ENCODE results near the gene TECTB. TPM values are rescaled to one million over a fixed set of nuclear protein-coding genes. Genes with fewer than 3 reads are reported as not detected.

TECTB gene
- total and polyA plus RNA-seq, 4 donors: not detected

DNA sequence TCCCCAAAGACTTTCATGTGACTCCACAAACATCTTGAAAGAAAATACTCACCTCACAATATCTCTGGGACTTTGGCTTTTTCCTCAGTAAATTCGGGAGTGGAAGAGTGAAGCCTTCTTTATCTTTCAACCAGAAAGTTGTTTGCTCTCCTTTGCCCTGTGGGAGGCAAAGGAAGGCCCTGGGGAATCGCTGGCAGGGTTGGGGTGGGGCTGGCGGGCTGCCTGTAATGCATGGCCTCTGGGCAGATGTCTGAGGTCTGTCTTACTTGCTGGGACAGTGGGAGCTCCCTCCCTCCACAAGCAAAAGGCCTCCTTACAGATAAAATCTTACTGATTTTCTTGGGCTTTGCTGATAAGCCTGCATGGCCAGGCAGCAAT lies 24.9 kb downstream of the TECTB start:
- H3K27me3 ChIP-seq (ENCODE audit: control insufficient read depth in 1 of 2, insufficient read depth in 2 of 2, low read length in 1 of 2): no peaks in the 10 kb centered on the region
- ATAC-seq (ENCODE audit: low FRiP score) (no peak), DNase-seq (no peak)
- WGBS, 2 donors: 34 to 42% methylated on average over 3 of the region's 3 CpGs
- no peaks in the 10 kb centered on the region for H3K36me3 ChIP-seq (ENCODE audit: control insufficient read depth in 1 of 2, insufficient read depth in 2 of 2, low read length in 1 of 2)
- H3K4me3 ChIP-seq (ENCODE audit: low read length in 2 of 2): no peak overlapping the region
- H3K9me3 ChIP-seq (ENCODE audit: control insufficient read depth, low read length): no peaks in the 10 kb centered on the region
- intact Hi-C loops (cut with DNase I): loop anchor here (5.0 kb wide), 1 partner anchor 126 kb away; the partner anchor contains the start of gene GPAM (in 2 of the 2)
- H3K27ac ChIP-seq (ENCODE audit: low read depth in 1 of 2, low read length in 2 of 2): no peak overlapping the region
- no peaks in the 10 kb centered on the region for H3K4me1 ChIP-seq (ENCODE audit: control insufficient read depth in 1 of 2, insufficient read depth in 2 of 2, low read length in 2 of 2)

DNA sequence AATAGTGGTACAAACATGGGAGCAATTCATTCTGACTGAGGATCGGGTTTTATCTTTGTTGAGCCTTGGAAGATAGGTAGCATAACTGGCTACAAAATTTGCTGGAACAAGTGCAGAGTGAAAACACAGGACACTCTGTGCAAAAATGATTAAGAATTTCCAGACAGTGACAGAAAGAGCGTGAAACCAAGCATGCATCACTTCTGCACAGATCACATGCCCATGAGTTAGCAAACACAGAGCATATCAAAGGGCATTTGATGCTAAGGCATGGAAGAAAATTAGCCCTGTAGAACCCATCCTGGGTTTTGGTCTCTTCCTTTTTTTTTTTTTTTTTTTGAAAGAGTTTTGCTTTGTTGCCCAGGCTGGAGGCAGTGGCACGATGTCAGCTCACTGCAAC lies 28.3 kb downstream of the TECTB start:
- Histone ChIP-seq H3K36me3 (ENCODE audit: control insufficient read depth in 1 of 2, insufficient read depth in 2 of 2, low read length in 1 of 2) (no peaks in the 10 kb centered on the region), H3K27me3 (ENCODE audit: control insufficient read depth in 1 of 2, insufficient read depth in 2 of 2, low read length in 1 of 2) (no peaks in the 10 kb centered on the region), H3K9me3 (ENCODE audit: control insufficient read depth, low read length) (no peaks in the 10 kb centered on the region), H3K4me3 (ENCODE audit: low read length in 2 of 2) (no peak overlapping the region), H3K4me1 (ENCODE audit: control insufficient read depth in 1 of 2, insufficient read depth in 2 of 2, low read length in 2 of 2) (no peaks in the 10 kb centered on the region), H3K27ac (ENCODE audit: low read depth in 1 of 2, low read length in 2 of 2) (no peak overlapping the region)
- intact Hi-C loops (cut with DNase I): loop anchor here (5.0 to 10.0 kb wide), 4 partner anchors 123 to 557 kb away; no protein-coding TSS in a partner anchor
- ATAC-seq (ENCODE audit: low FRiP score) (no peak), DNase-seq (no peak)
- WGBS, 2 donors: 85 to 89% methylated on average over 3 of the region's 3 CpGs

DNA sequence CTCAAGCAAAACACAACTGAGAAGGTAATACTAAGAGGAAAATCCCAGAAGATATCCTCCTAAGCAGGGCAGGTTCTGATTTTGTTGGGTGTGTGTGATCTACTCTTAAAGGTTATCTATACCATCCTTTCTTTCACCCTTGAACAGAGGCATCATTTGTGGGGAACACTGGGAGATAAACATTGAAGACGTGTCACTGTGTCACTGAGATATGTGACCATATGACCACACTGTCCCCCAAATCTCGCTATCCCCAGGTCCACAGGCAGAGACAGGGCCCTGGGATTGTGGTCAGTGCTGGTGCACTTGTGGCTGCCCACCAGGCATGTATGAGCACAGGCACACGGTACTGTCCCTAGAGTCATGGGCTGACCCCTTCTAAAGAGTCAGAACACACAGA lies 30.0 kb downstream of the TECTB start:
- ATAC-seq (ENCODE audit: low FRiP score) (no peak), DNase-seq (no peak)
- no peak overlapping the region for H3K27ac ChIP-seq (ENCODE audit: low read depth in 1 of 2, low read length in 2 of 2)
- no peaks in the 10 kb centered on the region for H3K4me1 ChIP-seq (ENCODE audit: control insufficient read depth in 1 of 2, insufficient read depth in 2 of 2, low read length in 2 of 2)
- no peaks in the 10 kb centered on the region for H3K36me3 ChIP-seq (ENCODE audit: control insufficient read depth in 1 of 2, insufficient read depth in 2 of 2, low read length in 1 of 2)
- no peaks in the 10 kb centered on the region for H3K27me3 ChIP-seq (ENCODE audit: control insufficient read depth in 1 of 2, insufficient read depth in 2 of 2, low read length in 1 of 2)
- intact Hi-C loops (cut with DNase I): loop anchor here (5.0 to 10.0 kb wide), 4 partner anchors 122 to 558 kb away; no protein-coding TSS in a partner anchor
- no peak overlapping the region for H3K4me3 ChIP-seq (ENCODE audit: low read length in 2 of 2)
- H3K9me3 ChIP-seq (ENCODE audit: control insufficient read depth, low read length): no peaks in the 10 kb centered on the region
- WGBS, 2 donors: 63 to 70% methylated on average over 3 of the region's 3 CpGs

DNA sequence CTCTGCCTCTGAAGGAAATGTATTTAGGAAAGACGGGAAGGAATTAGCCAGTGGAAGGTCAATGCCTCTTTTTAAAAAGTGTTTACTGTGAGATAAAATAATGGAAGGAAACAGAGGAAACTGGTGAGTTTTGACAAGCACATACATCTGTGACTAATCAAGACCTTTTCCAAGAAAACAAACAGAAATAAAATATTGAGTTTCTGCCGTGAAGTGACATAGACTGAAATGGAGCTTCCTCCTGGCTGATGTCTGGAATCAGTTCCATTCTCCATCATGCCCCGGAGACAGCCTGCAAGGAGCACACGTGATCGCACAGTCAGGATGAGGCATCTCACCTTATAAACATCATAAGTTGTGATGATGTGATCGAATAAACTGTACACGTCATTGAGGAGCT lies 30.7 kb downstream of the TECTB start:
- intact Hi-C loops (cut with DNase I): loop anchor here (5.0 to 10.0 kb wide), 4 partner anchors 121 to 559 kb away; no protein-coding TSS in a partner anchor
- no peak for ATAC-seq (ENCODE audit: low FRiP score)

DNA sequence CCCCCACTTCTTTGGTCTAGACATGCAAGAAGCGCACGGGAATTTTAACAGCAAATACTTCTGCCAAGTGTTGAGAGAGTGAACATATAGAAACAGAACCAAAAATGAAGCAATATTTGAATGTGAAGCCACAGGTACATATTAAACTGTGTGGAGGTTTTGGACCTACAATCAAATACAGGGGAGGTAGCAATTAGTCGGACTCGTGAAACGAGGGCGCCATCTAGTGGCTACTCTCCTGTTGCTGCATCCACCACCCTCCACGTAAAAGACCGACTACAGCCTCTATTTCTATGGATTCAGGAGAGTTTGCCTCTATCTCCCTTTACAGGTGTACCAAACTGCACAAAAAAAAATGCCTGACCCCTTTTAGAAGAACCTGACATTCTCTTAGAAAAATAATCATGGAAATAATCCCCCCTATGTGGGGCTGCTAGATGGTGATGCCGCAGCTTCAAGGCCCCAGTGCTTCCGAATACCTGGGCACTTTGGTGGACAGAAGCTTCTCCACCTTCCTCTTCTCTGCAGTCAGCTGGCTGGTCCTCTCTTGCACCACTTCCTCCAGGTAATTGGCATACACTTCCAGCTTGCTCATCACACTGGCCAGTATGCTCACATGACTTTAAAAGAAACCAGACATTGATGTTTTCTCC lies 31.7 kb downstream of the TECTB start:
- intact Hi-C loops (cut with DNase I): loop anchor here (5.0 to 10.0 kb wide), 4 partner anchors 120 to 560 kb away; no protein-coding TSS in a partner anchor
- Histone ChIP-seq H3K4me1 (ENCODE audit: control insufficient read depth in 1 of 2, insufficient read depth in 2 of 2, low read length in 2 of 2) (no peaks in the 10 kb centered on the region), H3K9me3 (ENCODE audit: control insufficient read depth, low read length) (no peaks in the 10 kb centered on the region), H3K4me3 (ENCODE audit: low read length in 2 of 2) (no peak overlapping the region), H3K36me3 (ENCODE audit: control insufficient read depth in 1 of 2, insufficient read depth in 2 of 2, low read length in 1 of 2) (no peaks in the 10 kb centered on the region), H3K27ac (ENCODE audit: low read depth in 1 of 2, low read length in 2 of 2) (no peak overlapping the region), H3K27me3 (ENCODE audit: control insufficient read depth in 1 of 2, insufficient read depth in 2 of 2, low read length in 1 of 2) (no peaks in the 10 kb centered on the region)
- ATAC-seq (ENCODE audit: low FRiP score) (peak; percentile 87), DNase-seq (peak; percentile 83 to 93)
- 25 to 27% methylated on average over 10 of the region's 10 CpGs for WGBS, 2 donors

More for the DNA sequence above, 30.7 kb downstream of the TECTB start:
- Histone ChIP-seq H3K4me3 (ENCODE audit: low read length in 2 of 2) (no peak overlapping the region), H3K9me3 (ENCODE audit: control insufficient read depth, low read length) (no peaks in the 10 kb centered on the region), H3K27ac (ENCODE audit: low read depth in 1 of 2, low read length in 2 of 2) (no peak overlapping the region), H3K4me1 (ENCODE audit: control insufficient read depth in 1 of 2, insufficient read depth in 2 of 2, low read length in 2 of 2) (no peaks in the 10 kb centered on the region), H3K27me3 (ENCODE audit: control insufficient read depth in 1 of 2, insufficient read depth in 2 of 2, low read length in 1 of 2) (no peaks in the 10 kb centered on the region), H3K36me3 (ENCODE audit: control insufficient read depth in 1 of 2, insufficient read depth in 2 of 2, low read length in 1 of 2) (no peaks in the 10 kb centered on the region)
- DNase-seq: no peak
- 48 to 60% methylated on average over 7 of the region's 7 CpGs for WGBS, 2 donors

DNA sequence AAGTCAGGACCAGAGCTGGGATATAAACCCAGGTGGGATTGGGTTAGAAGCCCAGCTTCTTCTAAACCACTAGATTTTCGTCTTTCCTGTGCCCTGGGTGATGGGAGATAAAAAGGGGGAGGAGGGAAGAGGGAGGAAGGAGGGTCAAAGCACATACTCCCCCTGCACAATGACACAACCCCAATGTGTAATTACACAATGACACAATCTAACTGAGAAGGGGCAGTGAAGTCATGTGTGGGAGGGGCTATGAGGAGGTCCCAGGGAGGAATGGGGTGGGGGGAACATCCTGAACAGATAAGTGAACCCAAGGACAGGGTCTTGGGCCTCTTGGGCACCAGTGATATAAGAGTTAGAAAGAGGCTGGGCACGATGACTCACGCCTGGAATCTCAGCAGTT lies 44.5 kb downstream of the TECTB start:
- 90 to 95% methylated on average over 3 of the region's 3 CpGs for WGBS, 2 donors
- H3K27me3 ChIP-seq (ENCODE audit: control insufficient read depth in 1 of 2, insufficient read depth in 2 of 2, low read length in 1 of 2): no peaks in the 10 kb centered on the region
- no peaks in the 10 kb centered on the region for H3K9me3 ChIP-seq (ENCODE audit: control insufficient read depth, low read length)
- no peak overlapping the region for H3K27ac ChIP-seq (ENCODE audit: low read depth in 1 of 2, low read length in 2 of 2)
- H3K4me3 ChIP-seq (ENCODE audit: low read length in 2 of 2): no peak overlapping the region
- no peak for ATAC-seq (ENCODE audit: low FRiP score)
- H3K4me1 ChIP-seq (ENCODE audit: control insufficient read depth in 1 of 2, insufficient read depth in 2 of 2, low read length in 2 of 2): no peaks in the 10 kb centered on the region
- DNase-seq: no peak
- H3K36me3 ChIP-seq (ENCODE audit: control insufficient read depth in 1 of 2, insufficient read depth in 2 of 2, low read length in 1 of 2): no peaks in the 10 kb centered on the region
- intact Hi-C loops (cut with DNase I): no loop called here

DNA sequence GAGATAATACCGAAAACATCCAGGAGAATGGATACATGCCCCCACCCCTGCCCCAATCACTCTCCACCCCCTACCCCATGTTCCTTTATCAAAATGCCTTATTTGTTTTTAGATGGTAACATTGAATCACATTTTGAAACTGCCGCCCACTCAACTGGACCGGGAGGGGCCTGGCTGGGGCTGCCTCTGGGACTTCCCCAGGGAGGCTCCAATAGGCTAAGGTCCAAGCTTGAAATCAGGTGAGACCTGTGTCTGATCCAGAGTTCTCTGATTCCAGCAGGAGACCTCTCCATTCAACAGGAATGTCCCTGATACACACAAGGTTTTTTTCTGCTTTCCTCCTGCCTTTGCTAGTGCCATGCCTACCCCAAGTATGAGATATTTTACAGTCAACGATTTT lies 47.0 kb downstream of the TECTB start:
- H3K27me3 ChIP-seq (ENCODE audit: control insufficient read depth in 1 of 2, insufficient read depth in 2 of 2, low read length in 1 of 2): no peaks in the 10 kb centered on the region
- no peaks in the 10 kb centered on the region for H3K36me3 ChIP-seq (ENCODE audit: control insufficient read depth in 1 of 2, insufficient read depth in 2 of 2, low read length in 1 of 2)
- no peak for DNase-seq
- 19 to 20% methylated on average over 4 of the region's 4 CpGs for WGBS, 2 donors
- H3K27ac ChIP-seq (ENCODE audit: low read depth in 1 of 2, low read length in 2 of 2): no peak overlapping the region
- no peaks in the 10 kb centered on the region for H3K9me3 ChIP-seq (ENCODE audit: control insufficient read depth, low read length)
- no peak overlapping the region for H3K4me3 ChIP-seq (ENCODE audit: low read length in 2 of 2)
- H3K4me1 ChIP-seq (ENCODE audit: control insufficient read depth in 1 of 2, insufficient read depth in 2 of 2, low read length in 2 of 2): no peaks in the 10 kb centered on the region
- intact Hi-C loops (cut with DNase I): no loop called here
- no peak for ATAC-seq (ENCODE audit: low FRiP score)

DNA sequence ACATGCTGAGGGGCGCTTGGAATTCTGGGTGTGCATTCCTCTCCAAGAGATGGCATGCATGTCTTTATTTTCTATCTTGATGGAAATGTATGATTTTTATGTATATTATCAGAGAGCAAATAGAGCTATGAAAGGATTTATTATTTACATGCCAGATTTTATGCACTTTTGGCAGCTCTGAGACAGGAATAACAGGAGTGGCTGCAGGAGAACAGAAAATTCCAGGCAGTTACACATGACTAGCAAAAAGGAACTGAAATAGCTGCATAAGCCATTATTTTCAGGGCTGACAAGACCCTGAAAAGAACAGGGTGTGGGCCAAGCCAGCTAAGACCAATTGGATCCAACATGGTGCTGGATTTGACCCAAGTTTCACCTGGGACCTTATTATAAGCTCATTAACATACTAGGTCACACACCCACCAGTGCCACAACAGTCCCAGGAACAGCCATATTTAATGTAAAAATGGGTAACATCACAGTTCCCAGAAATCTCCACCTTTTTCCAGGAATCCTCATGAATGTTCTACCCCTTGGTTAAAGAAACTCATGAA lies 47.5 kb downstream of the TECTB start:
- H3K27ac ChIP-seq (ENCODE audit: low read depth in 1 of 2, low read length in 2 of 2): no peak overlapping the region
- intact Hi-C loops (cut with DNase I): no loop called here
- no peak for ATAC-seq (ENCODE audit: low FRiP score)

DNA sequence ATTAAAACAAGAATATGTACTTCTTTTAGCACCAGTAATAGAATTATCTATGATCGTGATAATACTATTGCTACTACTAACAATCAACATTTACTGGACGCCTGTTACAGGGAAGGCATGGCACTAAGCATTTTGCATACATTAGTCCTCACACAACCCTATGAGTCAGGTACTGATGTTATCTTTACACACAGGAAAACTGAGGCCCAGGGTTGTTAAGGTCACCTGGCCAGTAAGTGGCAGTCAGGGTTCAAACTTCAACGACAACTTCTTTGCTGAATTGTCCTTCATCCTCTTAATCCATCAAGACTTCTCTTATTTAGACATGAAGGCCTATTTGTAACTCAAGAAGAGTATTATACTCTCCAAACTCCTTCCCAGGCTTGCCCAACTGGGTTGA lies 48.8 kb downstream of the TECTB start:
- DNase-seq (no peak), ATAC-seq (ENCODE audit: low FRiP score) (no peak)
- no peaks in the 10 kb centered on the region for H3K4me1 ChIP-seq (ENCODE audit: control insufficient read depth in 1 of 2, insufficient read depth in 2 of 2, low read length in 2 of 2)
- intact Hi-C loops (cut with DNase I): no loop called here
- no peak overlapping the region for H3K4me3 ChIP-seq (ENCODE audit: low read length in 2 of 2)
- no peak overlapping the region for H3K27ac ChIP-seq (ENCODE audit: low read depth in 1 of 2, low read length in 2 of 2)
- no peaks in the 10 kb centered on the region for H3K27me3 ChIP-seq (ENCODE audit: control insufficient read depth in 1 of 2, insufficient read depth in 2 of 2, low read length in 1 of 2)
- no peaks in the 10 kb centered on the region for H3K9me3 ChIP-seq (ENCODE audit: control insufficient read depth, low read length)
- 93% methylated on average over 3 of the region's 3 CpGs for WGBS, 2 donors
- H3K36me3 ChIP-seq (ENCODE audit: control insufficient read depth in 1 of 2, insufficient read depth in 2 of 2, low read length in 1 of 2): no peaks in the 10 kb centered on the region

More for the DNA sequence above, 47.5 kb downstream of the TECTB start:
- DNase-seq: no peak
- Histone ChIP-seq H3K27me3 (ENCODE audit: control insufficient read depth in 1 of 2, insufficient read depth in 2 of 2, low read length in 1 of 2) (no peaks in the 10 kb centered on the region), H3K4me3 (ENCODE audit: low read length in 2 of 2) (no peak overlapping the region), H3K36me3 (ENCODE audit: control insufficient read depth in 1 of 2, insufficient read depth in 2 of 2, low read length in 1 of 2) (no peaks in the 10 kb centered on the region), H3K9me3 (ENCODE audit: control insufficient read depth, low read length) (no peaks in the 10 kb centered on the region), H3K4me1 (ENCODE audit: control insufficient read depth in 1 of 2, insufficient read depth in 2 of 2, low read length in 2 of 2) (no peaks in the 10 kb centered on the region)
- WGBS, 2 donors: 6 to 22% methylated on average over 1 of the region's 1 CpG
